Stimulated activated naive B cell treated with anti-CD40 and anti-IgM and Interleukin-4, amounts not matched to agents 10 μg/mL and 1 μg/mL and 100 μg/mL, for 72 hours (primary cell): ENCODE data around the gene TMEM109.

ENCODE experiments used
- ATAC-seq, 2 donors: fragments of 150-1000 bp; cut with Tn5 transposase; replicated peaks; 2 replicates each; pipeline ENCODE4 v1.10.0; 2021; ENCODE audit warnings: moderate library complexity in 1 of 2
- DNase-seq: peaks from one replicate; pipeline ENCODE4 v3.0.0; 2021
- H3K27ac Mint-ChIP-seq: one replicate; pipeline ENCODE4 v1.8.0; 2022; ENCODE audit warnings: mild to moderate bottlenecking, mixed read lengths
- H3K27me3 Mint-ChIP-seq, 2 donors: one replicate each; pipeline ENCODE4 v1.8.0; 2022; ENCODE audit warnings: mixed read lengths in 2 of 2
- H3K36me3 Mint-ChIP-seq, 2 donors: one replicate each; pipeline ENCODE4 v1.8.0; 2022; ENCODE audit warnings: mixed read lengths in 2 of 2, mild to moderate bottlenecking in 1 of 2
- H3K4me1 Mint-ChIP-seq, 2 donors: one replicate each; pipeline ENCODE4 v1.8.0; 2022; ENCODE audit warnings: mixed read lengths in 2 of 2, mild to moderate bottlenecking in 1 of 2
- H3K4me3 Mint-ChIP-seq, 2 donors: one replicate each; pipeline ENCODE4 v1.8.0; 2022; ENCODE audit warnings: mild to moderate bottlenecking in 2 of 2, mixed read lengths in 2 of 2, moderate library complexity in 1 of 2
- H3K9me3 Mint-ChIP-seq, 2 donors: one replicate each; pipeline ENCODE4 v1.8.0; 2022; ENCODE audit warnings: mixed read lengths in 2 of 2, mild to moderate bottlenecking in 1 of 2

TMEM109 gene

GRCh38 chr11:60923326-60923725 lies 9.4 kb downstream of the TMEM109 start:
- Mint-ChIP-seq H3K9me3 (no peaks in the 10 kb centered on the region), H3K4me1 (peaks cover 28 to 67% of the 10 kb centered on the region in 2 donors), H3K27me3 (peaks cover 9 to 11% of the 10 kb centered on the region in 2 donors), H3K27ac (peak overlapping the region; percentile 5), H3K4me3 (peak overlapping the region; percentile 29 to 46), H3K36me3 (peaks cover 41 to 42% of the 10 kb centered on the region in 2 donors)
- DNase-seq (no peak), ATAC-seq (no peak)

GRCh38 chr11:60923800-60924109 lies 9.8 kb downstream of the TMEM109 start:
- Mint-ChIP-seq H3K27ac (no peak overlapping the region), H3K36me3 (peaks cover 41 to 42% of the 10 kb centered on the region in 2 donors), H3K4me1 (peaks cover 27 to 62% of the 10 kb centered on the region in 2 donors), H3K27me3 (peaks cover 9 to 11% of the 10 kb centered on the region in 2 donors), H3K9me3 (no peaks in the 10 kb centered on the region), H3K4me3 (peak overlapping the region; percentile 67 to 81)
- DNase-seq (no peak), ATAC-seq (peak in 1 of 2 donors; percentile 3)

- peaks cover 40 to 41% of the 10 kb centered on the region in 2 donors for H3K36me3 Mint-ChIP-seq
- no peak for DNase-seq
- H3K27ac Mint-ChIP-seq: peak within 1 kb of the TSS; percentile 25
- peak; percentile 48 to 49 for ATAC-seq
- no peaks in the 10 kb centered on the region for H3K9me3 Mint-ChIP-seq
- peak within 1 kb of the TSS; percentile 71 to 81 for H3K4me3 Mint-ChIP-seq
- peaks cover 9 to 11% of the 10 kb centered on the region in 2 donors for H3K27me3 Mint-ChIP-seq
- peaks cover 27 to 59% of the 10 kb centered on the region in 2 donors for H3K4me1 Mint-ChIP-seq
Observed at GRCh38 chr11:60924110-60924905, 10.3 kb downstream of the TMEM109 start, which contains the start of gene TMEM132A. Gene TMEM132A (plus strand): TSS chr11:60924460. CDS start chr11:60924634, 174 bp downstream.

GRCh38 chr11:60924906-60925853 lies 11.2 kb downstream of the TMEM109 start:
- Mint-ChIP-seq H3K4me1 (peaks cover 27 to 58% of the 10 kb centered on the region in 2 donors), H3K27me3 (peaks cover 9 to 11% of the 10 kb centered on the region in 2 donors), H3K4me3 (peak overlapping the region; percentile 71 to 81), H3K36me3 (peaks cover 31 to 32% of the 10 kb centered on the region in 2 donors), H3K27ac (no peak overlapping the region), H3K9me3 (no peaks in the 10 kb centered on the region)
- no peak for DNase-seq
- peak; percentile 30 to 35 for ATAC-seq

- H3K36me3 Mint-ChIP-seq: peaks cover 24 to 25% of the 10 kb centered on the region in 2 donors
- peaks cover 9 to 11% of the 10 kb centered on the region in 2 donors for H3K27me3 Mint-ChIP-seq
- peaks cover 28 to 58% of the 10 kb centered on the region in 2 donors for H3K4me1 Mint-ChIP-seq
- ATAC-seq (no peak), DNase-seq (no peak)
- no peaks in the 10 kb centered on the region for H3K9me3 Mint-ChIP-seq
- no peak overlapping the region for H3K4me3 Mint-ChIP-seq
- no peak overlapping the region for H3K27ac Mint-ChIP-seq
Observed at GRCh38 chr11:60925868-60926267, 11.9 kb downstream of the TMEM109 start.

GRCh38 chr11:60926500-60926899 lies 12.5 kb downstream of the TMEM109 start:
- Mint-ChIP-seq H3K27me3 (peaks cover 9 to 11% of the 10 kb centered on the region in 2 donors), H3K9me3 (no peaks in the 10 kb centered on the region), H3K4me3 (no peak overlapping the region), H3K36me3 (peaks cover 19% of the 10 kb centered on the region in 2 donors), H3K4me1 (peaks cover 34 to 62% of the 10 kb centered on the region in 2 donors), H3K27ac (no peak overlapping the region)
- no peak for ATAC-seq
- DNase-seq: no peak

- Mint-ChIP-seq H3K27ac (peak overlapping the region; percentile 53), H3K9me3 (no peaks in the 10 kb centered on the region), H3K27me3 (peaks cover 9 to 11% of the 10 kb centered on the region in 2 donors), H3K36me3 (peaks cover 13% of the 10 kb centered on the region in 2 donors), H3K4me3 (no peak overlapping the region), H3K4me1 (peaks cover 37 to 69% of the 10 kb centered on the region in 2 donors)
- DNase-seq (no peak), ATAC-seq (no peak)
Observed at GRCh38 chr11:60927061-60927592, 13.2 kb downstream of the TMEM109 start.

- no peak overlapping the region for H3K4me3 Mint-ChIP-seq
- DNase-seq (no peak), ATAC-seq (no peak)
- peaks cover 8% of the 10 kb centered on the region in 2 donors for H3K36me3 Mint-ChIP-seq
- H3K27me3 Mint-ChIP-seq: peaks cover 9 to 11% of the 10 kb centered on the region in 2 donors
- peaks cover 40 to 73% of the 10 kb centered on the region in 2 donors for H3K4me1 Mint-ChIP-seq
- no peaks in the 10 kb centered on the region for H3K9me3 Mint-ChIP-seq
- no peak overlapping the region for H3K27ac Mint-ChIP-seq
Observed at GRCh38 chr11:60927600-60927999, 13.6 kb downstream of the TMEM109 start.

- no peaks in the 10 kb centered on the region for H3K9me3 Mint-ChIP-seq
- no peak overlapping the region for H3K4me3 Mint-ChIP-seq
- H3K27me3 Mint-ChIP-seq: peaks cover 5 to 6% of the 10 kb centered on the region in 2 donors
- DNase-seq: no peak
- ATAC-seq: no peak
- H3K36me3 Mint-ChIP-seq: peaks cover 0 to under 1% of the 10 kb centered on the region in 2 donors
- peaks cover 39 to 78% of the 10 kb centered on the region in 2 donors for H3K4me1 Mint-ChIP-seq
- no peak overlapping the region for H3K27ac Mint-ChIP-seq
Observed at GRCh38 chr11:60928563-60929001, 14.6 kb downstream of the TMEM109 start.

- H3K27ac Mint-ChIP-seq: peak overlapping the region; percentile 32
- no peak for ATAC-seq
- H3K36me3 Mint-ChIP-seq: peaks cover 2 to 4% of the 10 kb centered on the region in 2 donors
- H3K4me1 Mint-ChIP-seq: peaks cover 44 to 83% of the 10 kb centered on the region in 2 donors
- no peak overlapping the region for H3K4me3 Mint-ChIP-seq
- H3K9me3 Mint-ChIP-seq: no peaks in the 10 kb centered on the region
- H3K27me3 Mint-ChIP-seq: peaks cover 5 to 6% of the 10 kb centered on the region in 2 donors
- DNase-seq: no peak
Observed at GRCh38 chr11:60929764-60930163, 15.8 kb downstream of the TMEM109 start.

GRCh38 chr11:60930394-60930793 lies 16.4 kb downstream of the TMEM109 start:
- DNase-seq (no peak), ATAC-seq (no peak)
- Mint-ChIP-seq H3K36me3 (peaks cover 6 to 8% of the 10 kb centered on the region in 2 donors), H3K4me3 (no peak overlapping the region), H3K9me3 (no peaks in the 10 kb centered on the region), H3K27ac (no peak overlapping the region), H3K27me3 (peaks cover under 1% of the 10 kb centered on the region in 2 donors), H3K4me1 (peaks cover 43 to 83% of the 10 kb centered on the region in 2 donors)

- H3K27me3 Mint-ChIP-seq: no peaks in the 10 kb centered on the region
- H3K4me3 Mint-ChIP-seq: peak overlapping the region; percentile 25 to 61
- H3K27ac Mint-ChIP-seq: peak overlapping the region; percentile 77
- peaks cover 40 to 76% of the 10 kb centered on the region in 2 donors for H3K4me1 Mint-ChIP-seq
- DNase-seq (peak; percentile 61), ATAC-seq (peak; percentile 67 to 72)
- no peaks in the 10 kb centered on the region for H3K9me3 Mint-ChIP-seq
- H3K36me3 Mint-ChIP-seq: peaks cover 11 to 14% of the 10 kb centered on the region in 2 donors
Observed at GRCh38 chr11:60931917-60932316, 18.0 kb downstream of the TMEM109 start.

GRCh38 chr11:60932605-60933356 lies 18.8 kb downstream of the TMEM109 start:
- H3K27ac Mint-ChIP-seq: peak overlapping the region; percentile 84
- no peaks in the 10 kb centered on the region for H3K9me3 Mint-ChIP-seq
- H3K4me1 Mint-ChIP-seq: peaks cover 37 to 71% of the 10 kb centered on the region in 2 donors
- no peak overlapping the region for H3K4me3 Mint-ChIP-seq
- ATAC-seq: peak; percentile 63 to 66
- DNase-seq: no peak
- peaks cover 14 to 21% of the 10 kb centered on the region in 2 donors for H3K36me3 Mint-ChIP-seq
- no peaks in the 10 kb centered on the region for H3K27me3 Mint-ChIP-seq
